GM12864 (cell line): ENCODE results near the gene CKS1B.

Experiments
- DNase-seq: peaks from one replicate; pipeline ENCODE4 v3.0.0-alpha.2; 2011; ENCODE audit warnings: low read depth
- H3K4me3 ChIP-seq: 2 replicates; pipeline ENCODE4 v1.5.1; 2011; ENCODE audit warnings: mild to moderate bottlenecking, low read depth, low read length, control low read depth
- CTCF ChIP-seq: IDR thresholded peaks from 2 replicates; pipeline ENCODE4 v1.5.1; 2011; ENCODE audit warnings: low read depth, mild to moderate bottlenecking, moderate library complexity, low read length, control low read depth, inconsistent platforms; ENCODE audit errors: missing control alignments

Gene CKS1B

DNA sequence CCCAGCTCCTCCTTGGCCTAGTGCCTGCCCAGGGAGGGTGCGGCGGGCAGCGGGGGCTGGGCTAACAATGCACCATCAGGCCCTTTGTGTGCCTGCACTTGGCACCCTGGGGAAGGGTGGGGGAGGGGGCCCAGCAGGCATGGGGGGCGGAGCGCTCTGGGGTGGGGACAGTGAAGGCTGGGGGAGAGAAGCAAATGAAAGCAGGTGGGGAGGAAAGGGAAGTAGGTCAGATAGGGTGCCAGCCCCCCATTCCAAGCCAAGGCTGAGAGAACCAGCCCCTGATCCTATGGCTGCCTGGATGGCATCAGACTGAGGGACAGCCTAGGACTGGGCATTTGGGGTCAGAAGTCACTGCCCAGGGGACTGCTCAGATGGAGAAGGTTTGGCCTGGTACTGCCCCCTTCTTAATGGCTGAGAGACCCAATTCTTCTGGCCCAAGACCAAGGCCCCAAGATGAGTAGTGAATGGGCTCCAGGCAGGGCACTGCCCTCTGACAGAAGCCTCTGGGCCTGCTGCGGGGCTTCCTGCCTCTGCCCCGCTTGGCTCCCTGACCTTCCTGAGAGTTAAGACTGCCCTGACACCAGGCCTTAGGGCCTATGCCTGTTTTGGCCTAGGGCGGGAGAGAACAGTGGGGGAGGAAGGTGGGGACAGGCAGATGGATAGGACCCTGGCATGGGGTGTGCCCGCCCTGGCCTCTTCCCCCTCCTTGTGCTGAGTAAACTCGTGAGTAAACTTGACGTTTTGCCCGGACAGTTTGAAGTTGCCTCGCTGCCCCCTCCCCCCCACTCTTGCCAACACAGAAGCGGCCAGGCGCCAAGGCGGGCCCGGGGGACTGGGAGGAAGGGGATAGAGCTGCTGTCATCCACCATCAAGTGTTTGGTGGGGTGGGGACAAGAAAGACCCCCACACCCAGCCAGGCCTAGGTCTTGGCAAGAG, 30.9 kb downstream of the CKS1B start:
- H3K4me3 ChIP-seq: peak overlapping the region; percentile 91; the same call in 1 of the 2 replicates
- TF ChIP-seq CTCF: no peak
- DNase-seq: no peak

DNA sequence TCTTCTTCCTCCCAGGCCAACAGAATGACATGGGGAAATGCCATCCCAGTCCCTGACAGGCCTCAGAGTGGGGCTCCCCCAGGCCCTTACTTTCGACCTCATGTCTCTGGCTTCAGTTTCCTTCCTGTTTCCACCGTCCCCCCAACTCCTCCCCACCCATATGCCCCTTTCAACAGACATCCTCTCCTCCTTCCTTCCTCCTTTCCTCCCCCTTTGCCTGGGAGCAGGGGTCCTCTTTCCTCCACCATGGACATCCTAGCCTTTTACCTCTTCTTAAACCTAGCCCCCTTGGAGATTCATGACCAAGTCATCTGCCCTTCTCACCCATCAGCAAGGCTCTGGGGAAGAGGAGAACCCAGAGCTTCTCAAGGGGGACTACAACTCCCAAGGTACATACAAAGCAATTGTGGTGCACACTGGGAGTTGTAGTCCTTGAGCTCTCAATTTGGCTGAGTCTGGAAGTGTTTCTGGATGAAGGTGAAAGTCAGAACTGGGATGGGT, 32.2 kb downstream of the CKS1B start:
- no peak for TF ChIP-seq CTCF
- no peak for DNase-seq
- H3K4me3 ChIP-seq: no peak overlapping the region

DNA sequence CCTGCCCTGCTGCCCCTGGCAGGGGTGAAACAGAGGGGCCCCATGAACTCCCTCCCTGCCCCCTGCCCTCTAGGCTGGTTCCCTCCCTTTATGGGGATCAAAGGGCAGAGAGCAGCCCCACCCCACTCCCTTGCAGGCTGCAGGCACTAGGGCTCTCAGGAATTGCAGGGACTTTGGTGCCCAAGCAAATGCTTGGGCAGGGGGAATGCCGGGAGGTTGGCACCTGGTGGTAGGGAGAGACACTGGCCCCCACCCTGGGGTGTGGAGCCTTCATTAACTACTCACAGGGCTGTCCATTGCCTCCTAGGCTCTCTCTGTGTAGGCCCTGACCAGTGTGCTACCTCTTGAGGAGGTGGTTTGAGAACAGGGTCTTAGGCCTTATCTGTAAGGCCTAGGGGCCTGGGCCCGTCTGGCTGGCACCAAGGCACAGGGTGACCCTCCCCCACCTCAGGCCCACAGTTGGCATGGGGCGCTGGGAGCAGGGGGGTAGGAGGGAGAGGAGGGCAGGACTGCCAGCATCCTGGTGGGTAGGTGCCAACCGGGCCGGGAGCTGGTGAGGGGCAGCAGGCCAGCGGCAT, 32.9 kb downstream of the CKS1B start:
- no peak overlapping the region for H3K4me3 ChIP-seq
- DNase-seq: no peak
- no peak for TF ChIP-seq CTCF

DNA sequence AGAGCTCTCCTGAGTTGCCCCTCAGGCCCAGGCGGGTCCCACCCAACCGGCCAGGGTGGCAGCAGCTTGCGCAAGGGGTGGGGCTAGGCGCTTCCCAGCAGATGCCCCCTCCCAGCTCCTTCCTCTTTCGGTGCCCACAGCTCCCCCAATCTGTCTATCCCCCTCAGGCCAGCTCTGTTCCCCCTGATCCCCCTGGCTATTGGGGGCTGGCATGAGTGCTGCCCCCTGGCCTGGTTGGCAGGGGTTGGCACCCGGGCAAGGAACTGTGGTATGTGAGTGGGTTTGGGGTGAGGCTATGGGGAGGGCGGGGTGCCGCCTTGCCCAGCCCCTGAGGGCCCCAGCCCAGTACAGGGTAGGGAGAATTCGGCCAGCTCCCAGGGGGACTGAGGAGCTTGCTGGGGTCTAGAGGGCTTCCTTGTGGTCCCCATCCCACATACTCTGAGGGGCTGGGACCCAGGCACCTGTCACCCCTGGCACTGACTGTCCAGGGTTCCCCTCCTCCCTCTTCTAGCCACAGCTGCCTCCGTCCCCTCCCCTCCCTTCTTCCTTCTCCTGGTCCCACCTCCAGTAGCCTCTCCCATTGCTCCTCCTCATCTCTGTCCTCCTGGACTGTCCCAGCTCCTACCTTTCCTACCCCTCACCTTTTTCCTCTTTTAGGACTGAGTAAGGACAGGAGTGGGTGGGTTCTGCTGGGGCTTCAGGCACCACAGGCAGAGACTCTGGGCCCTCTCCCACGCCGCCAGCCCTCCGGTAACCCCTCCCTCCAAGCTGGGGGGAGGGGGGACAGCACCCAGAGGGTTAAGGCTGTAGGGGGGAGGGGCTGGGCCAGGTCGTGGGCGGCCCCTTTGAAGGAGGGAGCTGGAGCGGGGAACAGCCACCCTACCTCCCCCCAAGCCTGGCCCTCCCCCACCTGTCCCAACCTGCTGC, 33.8 kb downstream of the CKS1B start:
- H3K4me3 ChIP-seq: no peak overlapping the region
- no peak for TF ChIP-seq CTCF
- DNase-seq: no peak

DNA sequence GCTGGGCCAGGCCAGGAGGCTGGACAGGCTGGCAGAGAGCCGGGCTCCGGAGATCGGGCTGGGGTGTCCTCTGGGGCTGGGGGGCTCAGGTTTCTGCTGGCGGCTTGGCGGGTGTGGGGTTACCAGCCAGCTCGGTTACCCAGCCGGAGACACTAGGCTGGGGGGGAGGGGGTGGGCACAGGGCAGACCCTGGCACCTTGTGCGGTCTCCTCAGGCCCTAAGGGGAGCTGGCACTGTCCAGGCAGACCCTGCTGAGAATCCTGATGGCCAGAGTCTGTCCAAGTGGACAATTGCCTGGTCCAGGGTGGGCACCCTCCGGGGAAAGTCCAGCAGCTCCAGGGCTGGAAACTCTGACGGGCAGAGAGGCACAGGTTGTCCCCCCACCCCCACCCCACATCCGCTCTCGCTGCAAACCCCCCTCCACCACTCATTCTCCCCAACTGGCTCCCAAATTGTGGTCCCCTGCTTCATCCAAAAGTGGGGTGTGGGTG, 34.8 kb downstream of the CKS1B start:
- H3K4me3 ChIP-seq: no peak overlapping the region
- no peak for TF ChIP-seq CTCF
- DNase-seq: no peak

GRCh38 chr1:155009742-155010141, 35.3 kb downstream of the CKS1B start:
- H3K4me3 ChIP-seq: no peak overlapping the region
- DNase-seq: no peak
- TF ChIP-seq CTCF: no peak
